Cerebellar nuclear complex (tissue), 1 donor: ENCODE data around the gene ABHD3.
"Not testable (repeated sequence)": the region's sequence is repeated elsewhere in the genome, so short reads cannot be mapped to it uniquely, and the experiment has no call there.

Experiments
- DNase-seq, 2 experiments: peaks; one replicate each; lab custom pipeline; 2025; lab: John Stamatoyannopoulos, UW

The ABHD3 gene

GRCh38 chr18:21650311-21650710 is 54.3 kb downstream of the ABHD3 start:
- DNase-seq = no peak

- not testable (repeated sequence) for DNase-seq
Measured at GRCh38 chr18:21640375-21640774, 64.2 kb downstream of the ABHD3 start.

DNA sequence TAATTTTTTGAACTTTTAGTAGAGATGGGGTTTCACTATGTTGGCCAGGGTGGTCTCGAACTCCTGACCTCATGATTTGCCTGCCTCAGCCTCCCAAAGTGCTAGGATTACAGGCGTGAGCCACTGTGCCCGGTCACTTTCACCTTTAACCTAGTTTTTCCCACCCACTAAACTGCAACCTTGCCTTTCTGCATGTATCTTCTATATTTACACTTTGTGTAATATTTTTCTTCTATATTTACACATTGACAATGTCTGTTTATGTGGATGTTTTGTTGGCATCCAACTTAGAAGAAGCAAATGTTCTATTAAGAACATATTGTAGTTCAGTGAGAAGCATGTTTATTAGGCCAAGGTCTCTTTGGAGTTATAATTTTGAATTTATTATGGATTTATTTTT is 65.8 kb downstream of the ABHD3 start:
- no peak for DNase-seq

GRCh38 chr18:21636769-21637168 is 67.8 kb downstream of the ABHD3 start:
- DNase-seq = no peak

DNA sequence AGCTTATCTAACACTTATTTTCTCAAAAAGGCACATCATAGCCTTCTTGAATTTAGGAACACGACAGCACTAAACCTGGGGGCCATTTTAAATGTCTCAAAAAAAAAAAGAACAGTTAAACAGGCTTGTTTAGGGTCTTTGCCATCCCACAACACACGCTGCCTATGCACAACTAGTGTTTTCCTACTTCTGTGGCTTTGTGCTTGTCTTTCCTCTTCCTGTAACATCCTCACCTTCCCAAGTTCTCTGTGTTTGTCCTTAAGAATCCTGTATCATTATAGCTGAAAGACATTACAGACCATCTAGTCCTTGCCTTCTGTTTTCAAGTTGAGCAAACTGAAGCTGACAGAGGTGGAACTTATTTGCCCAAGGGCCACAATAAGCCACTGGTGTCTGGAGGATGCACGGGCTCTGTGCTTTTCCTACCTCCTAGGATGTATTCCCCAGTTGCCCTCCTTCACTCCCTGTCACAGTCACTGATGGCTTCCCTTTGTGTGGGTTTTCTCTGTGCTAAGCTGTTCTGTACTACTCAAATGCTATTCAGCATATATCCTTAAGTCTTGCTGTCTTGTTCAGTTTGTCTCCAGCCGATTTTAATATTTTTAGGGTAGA is 69.9 kb downstream of the ABHD3 start:
- DNase-seq = no peak

GRCh38 chr18:21632393-21632792 is 72.2 kb downstream of the ABHD3 start:
- DNase-seq = no peak

- no peak for DNase-seq
Measured at GRCh38 chr18:21629089-21629832, 75.3 kb downstream of the ABHD3 start.

DNA sequence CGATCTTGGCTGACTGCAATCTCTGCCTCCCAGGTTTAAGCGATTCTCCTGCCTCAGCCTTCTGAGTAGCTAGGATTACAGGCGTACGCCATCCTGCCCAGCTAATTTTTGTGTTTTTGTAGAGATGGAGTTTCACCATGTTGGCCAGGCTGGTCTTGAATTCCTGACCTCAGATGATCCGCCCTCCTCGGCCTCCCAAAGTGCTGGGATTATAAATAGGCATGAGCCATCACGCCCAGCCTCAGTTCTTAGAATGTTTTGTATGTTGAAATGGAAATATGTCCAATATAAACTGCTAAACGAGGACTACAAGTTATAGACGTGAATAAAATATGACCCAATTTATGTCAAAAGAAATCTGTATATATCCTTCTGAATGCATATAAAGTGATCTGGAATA is 82.9 kb downstream of the ABHD3 start:
- DNase-seq = not testable (repeated sequence)

- peak in 1 of 2 experiments; percentile 37 for DNase-seq
Measured at GRCh38 chr18:21612125-21613039, 92.2 kb downstream of the ABHD3 start, which contains the start of gene SNRPD1. Gene SNRPD1, plus strand, starts transcription at chr18:21612314. Its CDS starts 116 bp downstream, at chr18:21612430.

DNA sequence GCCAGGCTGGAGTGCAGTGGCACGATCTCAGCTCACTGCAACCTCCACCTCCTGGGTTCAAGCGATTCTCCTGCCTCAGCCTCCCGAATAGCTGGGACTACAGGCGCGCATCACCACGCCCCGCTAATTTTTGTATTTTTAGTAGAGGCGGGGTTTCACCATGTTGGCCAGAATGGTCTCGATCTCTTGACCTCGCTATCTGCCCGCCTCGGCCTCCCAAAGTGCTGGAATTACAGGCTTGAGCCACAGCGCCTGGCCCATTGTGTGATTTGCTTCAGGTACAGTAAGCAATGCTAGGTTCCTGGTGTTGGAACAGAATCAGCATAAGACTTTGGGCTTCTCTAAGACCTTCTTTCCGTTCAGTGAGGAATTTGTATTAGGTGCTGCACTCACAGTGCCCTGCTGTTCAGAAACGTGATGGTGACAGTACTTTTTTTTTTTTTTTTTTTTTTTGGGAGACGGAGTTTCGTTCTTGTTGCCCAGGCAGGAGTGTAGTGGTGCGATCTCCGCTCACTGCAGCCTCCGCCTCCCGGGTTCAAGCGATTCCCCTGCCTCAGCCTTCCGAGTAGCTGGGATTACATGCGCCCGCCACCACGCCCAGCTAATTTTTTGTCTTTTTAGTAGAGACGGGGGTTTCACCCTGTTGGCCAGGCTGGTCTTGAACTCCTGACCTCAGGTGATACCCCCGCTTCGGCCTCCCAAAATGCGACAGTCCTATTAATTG is 93.0 kb downstream of the ABHD3 start:
- DNase-seq = not testable (repeated sequence)

DNA sequence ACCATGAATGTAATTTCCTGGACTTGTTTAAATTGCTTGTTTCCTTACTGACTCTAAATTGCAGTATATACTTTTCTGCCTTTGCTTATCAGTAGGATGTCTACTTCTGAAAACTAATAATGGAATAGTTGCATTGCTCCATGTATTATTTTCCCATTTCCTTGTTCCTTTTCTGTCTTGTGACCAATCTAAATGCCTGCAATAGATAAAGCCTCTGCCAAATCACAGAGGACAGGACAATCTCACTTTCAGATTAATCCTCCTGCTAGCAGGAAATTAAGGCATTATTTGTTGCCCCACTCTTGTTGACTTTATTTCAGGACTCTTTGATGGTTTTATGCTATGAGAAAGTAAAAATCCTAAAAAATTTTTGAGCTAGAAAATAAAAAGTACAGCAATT is 99.4 kb downstream of the ABHD3 start:
- no peak for DNase-seq

DNA sequence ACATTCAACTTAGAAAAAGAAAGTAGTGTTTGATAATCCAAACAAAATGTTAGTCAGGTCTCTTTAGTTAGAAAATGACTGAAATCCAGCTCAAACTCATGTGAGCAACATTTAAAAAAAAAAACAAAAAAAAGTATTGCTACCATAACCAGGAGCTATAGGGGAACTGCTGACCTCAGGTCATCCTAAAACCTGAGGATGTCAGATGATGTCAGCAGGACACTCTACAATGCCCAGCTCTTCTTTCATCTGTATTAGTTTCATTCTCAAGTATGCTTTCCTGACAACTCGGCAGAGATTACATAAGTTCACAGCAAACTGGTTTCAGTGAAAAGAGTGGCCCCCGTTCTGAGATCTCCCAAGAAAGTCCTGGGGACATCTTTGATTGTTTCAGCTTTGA is 99.9 kb downstream of the ABHD3 start:
- no peak for DNase-seq

DNA sequence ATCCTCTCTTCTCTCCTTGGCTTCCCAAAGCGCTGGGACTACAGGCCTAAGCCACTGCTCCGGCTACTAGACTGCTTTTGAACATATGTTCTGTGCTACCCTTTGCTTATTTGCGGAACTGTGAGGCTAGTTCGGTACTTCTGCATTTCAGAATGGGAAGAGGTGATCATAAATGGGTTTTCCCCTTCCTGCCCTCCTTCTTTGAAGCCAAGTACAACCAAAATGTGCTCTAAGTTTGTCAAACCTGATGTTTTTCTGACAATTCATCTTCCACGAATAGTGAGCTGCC is 102.3 kb downstream of the ABHD3 start:
- DNase-seq = no peak
